Measurements from ENCODE around the gene GUCA1A.
A peak's percentile ranks its signal among the peaks of the same experiment; 100 is the strongest.
"Not testable (repeated sequence)": the region's sequence is repeated elsewhere in the genome, so short reads cannot be mapped to it uniquely, and the experiment has no call there.

Gene GUCA1A

DNA sequence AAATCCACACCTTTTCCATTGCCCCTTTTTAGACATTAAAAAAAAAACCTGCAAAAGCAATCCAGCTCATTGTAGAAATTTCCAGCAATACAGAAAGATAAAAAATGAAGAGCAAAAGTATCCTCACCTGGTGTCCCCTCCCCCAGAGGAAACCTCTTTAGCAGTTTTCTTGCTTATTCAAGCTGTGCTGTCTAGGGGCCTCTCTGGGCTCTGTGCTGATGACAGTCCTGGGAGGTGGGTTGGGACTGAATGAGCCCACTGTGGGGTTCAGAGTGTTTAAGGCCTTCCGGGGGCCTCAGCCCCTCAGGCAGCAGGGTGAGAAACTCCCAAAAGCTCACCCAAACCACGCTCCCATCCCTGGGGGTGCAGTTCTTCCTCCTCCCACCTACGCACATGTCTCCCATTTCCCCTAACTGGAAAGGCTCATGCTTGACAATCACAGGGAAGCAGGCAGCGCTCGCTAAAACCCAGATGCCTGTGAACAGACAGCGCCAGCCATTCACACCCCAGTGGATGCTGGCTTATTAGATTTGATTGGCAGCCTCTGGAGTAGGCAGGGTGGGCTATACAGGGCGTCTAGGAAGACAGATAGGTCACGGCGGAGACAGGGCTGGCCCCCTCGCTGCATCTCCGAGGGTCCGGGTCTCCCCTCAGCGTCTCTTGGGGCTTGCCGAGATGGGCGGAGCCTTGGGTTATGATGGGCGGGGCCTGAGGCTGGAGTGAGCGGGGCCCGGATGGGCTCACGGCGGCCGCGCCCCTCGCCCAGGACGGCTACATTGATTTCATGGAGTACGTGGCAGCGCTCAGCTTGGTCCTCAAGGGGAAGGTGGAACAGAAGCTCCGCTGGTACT, 4.6 kb downstream of the GUCA1A start:
- DNase-seq = no peak

DNA sequence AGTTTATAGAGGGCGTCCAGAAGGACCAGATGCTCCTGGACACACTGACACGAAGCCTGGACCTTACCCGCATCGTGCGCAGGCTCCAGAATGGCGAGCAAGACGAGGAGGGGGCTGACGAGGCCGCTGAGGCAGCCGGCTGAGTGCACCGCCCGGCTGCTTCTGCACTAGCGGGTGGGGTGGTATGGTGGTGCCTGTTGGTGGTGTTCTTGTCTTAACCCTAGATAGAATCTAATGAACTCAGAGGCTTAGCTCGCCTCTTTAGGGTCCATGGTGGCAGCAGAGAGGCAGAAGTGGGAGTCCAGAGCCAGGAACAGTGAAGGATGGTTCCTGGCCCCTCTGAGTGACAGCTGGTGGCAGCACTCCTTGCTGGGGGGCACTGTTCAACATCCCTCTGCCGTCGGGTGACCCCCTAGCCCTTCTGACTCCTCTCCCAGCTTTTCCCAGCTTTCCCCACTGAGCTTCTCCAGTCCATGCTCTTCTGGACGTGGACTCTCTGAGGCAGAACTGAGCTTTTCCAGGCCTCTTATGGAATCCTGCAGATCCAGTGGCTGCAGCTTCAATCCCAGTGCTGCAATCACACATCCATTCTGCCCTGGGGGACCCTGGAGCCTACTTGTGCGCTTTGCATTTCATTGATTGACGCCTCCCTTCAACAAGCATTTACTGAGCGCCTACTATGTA, 6.2 kb downstream of the GUCA1A start:
- DNase-seq = no peak

DNA sequence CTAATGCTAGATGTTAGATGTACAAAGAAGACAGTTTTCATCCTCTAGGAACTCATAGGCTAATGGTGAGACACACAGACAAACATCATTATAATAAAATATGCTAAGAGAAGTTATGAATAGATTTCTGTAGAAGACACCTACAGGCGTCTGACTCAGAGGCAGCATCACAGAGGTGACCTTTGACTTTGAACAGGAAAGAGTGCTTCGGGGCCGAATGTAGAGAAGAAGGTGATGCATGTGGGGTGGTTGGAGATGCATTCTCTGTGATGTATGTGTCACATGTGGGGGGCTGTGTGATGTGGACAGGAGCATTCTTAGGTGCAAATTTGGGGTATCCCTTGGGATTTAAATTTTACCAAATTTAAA, 6.8 kb downstream of the GUCA1A start:
- no peak for DNase-seq

DNA sequence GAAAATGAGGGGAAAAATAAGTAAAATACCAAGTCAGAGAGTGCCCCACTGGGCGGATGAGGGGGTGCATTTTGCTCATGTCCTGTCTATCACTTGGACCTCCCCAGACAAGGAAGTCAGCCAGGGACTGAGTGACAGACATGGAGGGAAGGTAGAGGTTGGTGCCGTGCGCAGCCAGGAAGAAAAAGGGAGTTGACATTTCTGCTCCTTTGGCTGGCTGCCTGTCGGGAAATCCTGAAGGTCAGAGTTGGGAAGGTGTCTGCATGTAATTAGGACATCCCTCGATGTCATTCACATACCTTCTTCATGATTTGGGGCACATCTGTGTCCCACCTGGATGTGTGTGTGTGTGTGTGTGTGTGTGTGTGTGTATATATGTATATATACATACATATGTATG, 8.9 kb downstream of the GUCA1A start:
- DNase-seq = no peak

DNA sequence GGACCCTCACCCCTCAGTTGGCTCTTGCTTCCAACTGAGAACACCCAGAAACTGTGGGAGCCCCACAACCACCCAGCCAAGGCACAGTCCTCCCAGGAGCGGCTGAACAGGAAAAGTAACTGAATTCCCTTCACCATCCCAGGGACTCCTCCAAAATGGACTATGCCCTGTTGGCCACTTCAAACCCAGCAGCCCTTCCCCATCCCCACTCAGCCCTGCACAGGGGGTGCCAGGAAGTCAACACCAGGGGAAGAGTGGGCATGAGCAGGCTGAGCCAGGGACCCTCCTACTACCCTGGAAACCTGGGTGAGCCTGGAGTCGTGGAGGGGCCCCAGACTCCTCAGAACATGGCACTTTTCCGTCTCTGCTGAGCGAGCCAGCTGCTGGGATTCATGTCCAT, 11.3 kb downstream of the GUCA1A start:
- no peak for DNase-seq

DNA sequence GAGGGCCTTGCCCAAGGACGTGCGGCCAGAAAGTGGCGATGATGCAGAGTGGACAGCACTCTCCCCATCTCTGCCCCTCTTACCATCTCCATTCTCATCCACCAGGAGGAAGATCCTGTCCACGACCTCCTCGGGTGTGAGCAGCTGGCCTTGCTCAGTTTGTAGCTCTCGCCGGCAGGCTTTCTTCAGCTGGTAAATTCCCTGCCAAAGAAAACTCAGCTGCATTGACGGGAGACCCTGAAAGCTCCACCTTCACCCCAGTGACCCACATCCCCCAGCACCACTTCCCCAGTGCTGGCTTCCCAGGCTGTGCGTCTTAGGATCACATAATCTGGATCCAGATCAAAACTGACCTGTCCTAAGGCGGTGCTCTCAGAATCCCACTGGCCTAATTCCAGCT, 12.4 kb downstream of the GUCA1A start:
- no peak for DNase-seq

DNA sequence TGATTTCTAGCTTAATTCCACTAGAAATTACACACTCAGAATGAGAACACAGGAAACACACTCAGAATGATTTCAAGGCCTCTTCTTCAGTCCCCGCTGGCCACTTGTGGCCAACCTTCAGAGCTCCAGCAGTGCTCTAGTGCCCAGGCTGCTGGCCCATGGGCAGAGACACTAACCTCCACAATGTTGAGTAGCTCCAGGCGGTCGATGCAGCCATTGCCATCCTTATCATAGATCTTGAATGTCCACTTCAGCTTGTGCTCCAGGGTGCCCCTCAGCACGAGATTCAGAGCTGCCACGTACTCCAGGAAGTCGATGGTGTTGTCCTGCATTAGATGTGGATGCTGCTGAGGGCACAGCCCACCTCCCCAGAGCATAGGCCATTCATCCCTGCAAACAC, 15.2 kb downstream of the GUCA1A start:
- DNase-seq = no peak

DNA sequence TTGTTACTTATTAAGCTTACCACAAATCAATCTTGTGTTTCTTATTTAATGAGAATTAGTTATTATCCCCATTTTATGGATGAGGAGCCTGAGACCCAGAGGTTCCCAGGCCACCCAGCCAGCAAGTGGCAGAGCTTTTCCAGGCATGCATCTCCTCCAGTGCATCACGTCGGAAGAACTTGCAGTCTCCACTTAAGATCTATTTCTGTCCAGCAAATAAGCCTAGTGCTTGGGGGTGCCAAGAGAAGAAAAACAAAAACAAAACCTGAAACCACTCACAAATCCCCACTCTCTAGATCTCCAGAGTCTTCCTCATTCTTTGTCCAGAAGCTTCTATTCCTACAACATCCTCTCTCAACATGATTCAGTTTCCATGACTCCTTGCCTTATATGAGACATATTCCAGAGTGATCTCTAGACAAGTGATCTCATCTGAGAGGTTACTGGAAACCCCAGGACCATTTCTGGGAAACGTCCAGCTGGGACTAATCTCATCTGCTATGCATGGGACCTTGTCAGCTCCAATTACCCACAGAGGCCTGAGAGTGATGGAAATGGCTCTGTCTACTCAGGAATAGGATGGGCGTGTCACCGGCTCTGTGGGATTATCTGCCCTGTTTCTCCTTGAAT, 17.5 kb downstream of the GUCA1A start:
- peak; percentile 47 for DNase-seq

DNA sequence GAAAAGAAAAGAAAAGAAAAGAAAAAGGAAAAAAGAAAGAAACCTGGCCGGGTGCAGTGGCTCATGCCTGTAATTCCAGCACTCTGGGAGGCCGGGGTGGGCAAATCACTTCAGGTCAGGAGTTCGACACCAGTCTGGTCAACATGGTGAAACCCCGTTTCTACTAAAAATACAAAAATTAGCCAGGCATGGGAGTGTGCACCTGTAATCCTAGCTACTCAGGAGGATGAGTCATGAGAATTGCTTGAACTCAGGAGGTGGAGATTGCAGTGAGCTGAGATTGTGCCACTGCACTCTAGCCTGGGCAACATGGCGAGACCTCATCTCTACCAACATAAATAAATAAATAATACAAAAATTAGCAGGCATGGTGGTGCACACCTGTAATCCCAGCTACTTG, 19.2 kb downstream of the GUCA1A start:
- peak; percentile 20 for DNase-seq

DNA sequence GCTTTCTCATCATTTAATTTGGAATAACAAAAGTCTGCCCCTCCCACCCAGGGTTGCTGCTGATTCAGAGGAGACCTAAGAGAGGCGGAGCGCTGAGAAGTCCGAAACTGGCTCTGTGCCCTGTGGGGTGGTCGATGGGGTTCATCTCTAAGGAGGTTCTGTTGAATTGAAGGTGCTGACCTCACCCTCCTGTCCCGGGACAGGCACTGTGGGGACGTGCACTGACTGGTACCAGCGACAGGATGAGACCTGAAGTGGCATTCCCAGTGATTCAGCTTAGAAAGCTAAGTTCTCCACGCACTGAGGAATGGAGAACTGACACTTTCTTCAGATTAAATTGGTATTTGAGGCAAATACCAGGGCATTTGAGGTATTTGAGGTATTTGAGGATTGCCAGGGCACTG, 20.3 kb downstream of the GUCA1A start:
- DNase-seq = peak; percentile 87

DNA sequence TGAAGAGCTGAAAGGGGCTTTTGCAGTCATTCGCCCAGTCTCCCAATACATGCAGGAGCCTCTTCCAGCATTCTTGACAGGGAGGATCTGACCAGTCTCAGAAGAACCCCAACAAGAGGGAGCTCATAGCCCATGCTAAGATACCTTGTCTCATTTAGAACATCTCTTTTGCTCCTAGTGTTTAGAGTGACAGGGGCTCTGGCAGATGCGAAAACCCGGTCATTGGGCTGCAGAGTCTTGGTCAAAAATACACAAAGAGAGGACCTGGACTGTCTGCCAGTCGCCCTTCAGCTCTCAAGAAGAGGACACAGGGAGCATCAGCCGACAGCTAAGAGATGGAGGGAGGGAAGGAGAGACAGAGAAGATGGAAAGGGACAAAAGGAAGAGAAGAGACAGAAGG, 20.9 kb downstream of the GUCA1A start:
- DNase-seq = no peak

DNA sequence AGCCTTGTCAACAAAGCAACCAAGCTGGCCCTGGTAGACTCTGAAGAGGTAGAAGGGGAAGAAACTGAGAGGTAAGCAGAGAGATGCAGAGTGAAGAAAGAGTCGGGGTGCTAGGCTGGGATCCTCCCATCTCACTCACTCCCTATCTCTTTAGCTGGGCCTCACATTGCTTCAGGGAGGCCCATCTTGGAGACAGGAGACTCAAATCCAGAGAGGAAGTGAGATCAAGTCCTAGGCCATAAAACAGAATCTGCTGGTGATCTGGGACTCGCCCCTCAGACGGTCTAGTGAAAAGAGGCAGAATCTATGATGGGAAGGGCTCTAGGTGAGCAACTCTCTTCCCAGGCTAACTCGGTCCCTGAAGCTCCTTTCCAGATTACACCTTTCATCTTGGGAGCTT, 22.3 kb downstream of the GUCA1A start:
- no peak for DNase-seq

DNA sequence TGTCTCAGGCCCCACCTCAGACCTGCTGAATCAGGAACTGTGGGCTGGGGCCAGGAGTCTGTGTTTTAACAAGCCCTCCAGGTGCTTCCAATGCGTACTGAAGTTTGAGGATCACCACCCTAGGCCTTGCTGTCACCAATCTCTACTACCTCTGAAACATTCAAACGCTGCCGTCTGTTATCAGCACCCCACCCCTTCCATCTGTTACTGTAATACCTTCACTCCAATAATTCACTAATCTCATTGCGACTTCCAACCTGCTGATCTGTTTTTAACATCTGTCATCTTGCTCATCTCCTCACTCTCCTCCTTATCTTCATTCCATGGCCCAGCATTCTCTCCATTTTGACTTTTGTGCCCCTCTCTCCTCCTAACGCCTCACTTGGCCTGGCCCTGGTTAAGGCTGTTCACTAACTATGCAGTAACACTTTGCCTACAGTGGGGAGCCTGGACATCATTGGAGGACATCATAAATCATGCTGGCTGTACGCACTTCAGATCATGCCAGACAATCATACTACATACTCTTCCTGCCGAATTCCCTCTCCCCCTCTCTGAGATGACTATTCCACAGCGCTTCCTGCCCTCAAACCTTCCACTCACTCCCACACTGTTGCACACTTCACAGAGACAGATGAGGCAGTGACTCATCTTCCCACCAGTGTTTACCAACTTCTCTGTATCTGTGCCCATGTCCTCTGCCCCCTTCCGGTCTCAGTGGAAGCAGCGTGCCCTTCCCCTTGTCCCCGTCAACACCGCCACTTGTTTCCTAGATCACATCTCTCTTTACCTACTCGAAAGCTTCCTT, 24.6 kb downstream of the GUCA1A start:
- peak; percentile 85 for DNase-seq

DNA sequence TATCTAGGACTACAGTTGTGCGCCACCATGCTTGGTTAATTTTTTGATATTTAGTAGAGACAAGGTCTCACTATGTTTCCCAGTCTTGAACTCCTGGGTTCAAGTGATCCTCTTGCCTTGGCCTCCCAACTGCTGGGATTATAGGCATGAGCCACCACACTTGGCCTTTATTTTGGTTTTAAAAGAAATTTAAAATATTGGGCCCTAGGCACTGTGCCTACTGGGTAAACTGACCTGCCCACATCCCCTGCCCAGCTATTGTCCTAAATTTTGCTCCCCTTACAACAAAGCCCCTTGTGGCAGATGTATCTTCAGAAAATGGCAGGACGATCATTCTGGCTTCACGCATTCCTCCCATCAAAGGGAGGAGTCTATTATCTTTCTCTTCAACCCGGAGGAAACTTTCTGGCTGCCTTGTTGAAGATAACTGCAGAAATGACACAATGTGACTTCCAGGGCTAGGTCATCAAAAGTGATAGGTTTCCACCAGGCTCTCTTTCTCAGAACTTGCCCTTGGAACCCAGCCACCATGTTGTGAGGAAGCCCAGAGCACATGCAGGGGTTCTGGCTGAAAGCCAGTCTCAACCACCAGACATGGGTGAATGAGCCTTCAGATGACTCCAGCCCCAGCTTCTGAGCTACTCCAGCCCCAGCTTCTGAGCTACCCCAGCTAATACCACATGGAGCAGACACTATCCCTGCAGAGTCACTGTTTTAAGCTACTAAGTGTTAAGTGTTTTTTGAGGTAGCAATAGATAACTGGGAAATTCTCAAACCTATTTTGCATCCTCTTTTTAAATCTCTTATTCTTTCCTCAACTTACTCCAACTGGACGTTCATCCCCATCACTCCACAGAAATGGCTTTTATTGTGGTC, 26.2 kb downstream of the GUCA1A start:
- DNase-seq = peak; percentile 80

DNA sequence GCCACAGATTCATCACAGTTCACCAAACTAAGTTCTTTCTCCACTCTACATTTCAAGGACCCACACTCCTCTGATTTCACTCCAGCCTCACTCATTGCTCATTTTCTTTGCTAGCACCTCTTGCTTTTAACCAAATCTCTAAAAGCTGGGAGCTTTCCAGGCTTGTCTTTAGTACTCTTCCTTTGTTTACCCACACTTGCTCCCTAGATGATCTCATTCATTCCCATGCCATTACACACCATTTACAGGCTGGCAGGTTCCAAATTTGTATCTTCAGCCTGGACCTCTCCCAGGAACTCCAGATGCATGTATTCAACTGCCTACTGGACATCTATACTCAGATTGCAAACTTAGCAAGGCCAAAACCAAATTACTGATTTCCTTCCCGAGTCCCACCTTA, 26.9 kb downstream of the GUCA1A start:
- DNase-seq = peak; percentile 93

DNA sequence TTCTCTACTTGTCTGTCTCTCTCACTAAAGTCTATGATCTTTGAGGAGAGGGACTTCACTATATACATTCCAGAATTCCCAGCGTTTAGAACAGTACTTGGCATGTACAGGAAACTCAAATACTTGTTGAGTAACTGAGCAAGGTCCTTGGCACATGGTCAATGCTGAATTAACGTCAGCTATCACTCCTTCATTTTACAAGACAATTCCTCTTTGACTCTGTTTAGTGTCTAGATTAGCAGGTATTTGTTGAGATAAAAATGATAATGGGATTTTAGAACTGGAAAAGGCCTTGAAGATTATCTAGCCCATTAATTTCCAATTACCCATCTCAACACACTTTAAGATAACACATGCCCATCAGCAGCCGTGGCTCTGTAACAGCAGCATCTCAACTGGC, 28.2 kb downstream of the GUCA1A start:
- DNase-seq = no peak

DNA sequence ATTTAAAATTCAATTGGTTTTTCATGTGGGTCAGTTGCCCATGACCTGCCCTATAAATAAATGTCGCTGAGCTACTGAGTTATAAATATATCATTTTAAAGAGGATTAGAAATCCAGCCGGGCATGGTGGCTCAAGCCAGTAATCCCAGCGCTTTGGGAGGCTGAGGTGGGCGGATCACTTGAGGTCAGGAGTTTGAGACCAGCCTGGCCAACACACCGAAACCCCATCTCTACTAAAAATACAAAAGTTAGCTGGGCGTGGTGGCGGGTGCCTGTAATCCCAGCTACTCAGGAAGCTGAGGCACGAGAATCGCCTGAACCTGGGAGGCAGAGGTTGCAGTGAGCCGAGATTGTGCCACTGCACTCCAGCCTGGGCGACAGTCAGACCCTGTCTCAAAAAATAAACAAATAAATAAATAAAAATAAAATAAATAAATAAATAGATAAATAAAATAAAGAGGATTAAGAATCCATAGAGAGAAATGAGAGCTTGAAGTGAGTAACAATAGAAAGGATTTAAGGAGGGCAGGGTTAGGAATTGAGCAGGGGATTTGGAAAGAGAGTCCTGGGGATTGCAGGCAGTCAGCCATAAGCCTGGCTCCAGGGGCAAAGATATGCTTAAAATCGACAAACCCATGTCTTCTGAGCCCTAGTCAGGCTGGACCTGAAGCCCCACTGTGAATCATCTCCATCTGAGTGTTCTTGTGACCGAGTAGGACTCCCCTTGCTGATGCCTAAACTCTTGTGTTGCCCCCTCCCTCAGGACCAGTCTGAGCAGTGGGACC, 29.2 kb downstream of the GUCA1A start:
- DNase-seq = not testable (repeated sequence)

DNA sequence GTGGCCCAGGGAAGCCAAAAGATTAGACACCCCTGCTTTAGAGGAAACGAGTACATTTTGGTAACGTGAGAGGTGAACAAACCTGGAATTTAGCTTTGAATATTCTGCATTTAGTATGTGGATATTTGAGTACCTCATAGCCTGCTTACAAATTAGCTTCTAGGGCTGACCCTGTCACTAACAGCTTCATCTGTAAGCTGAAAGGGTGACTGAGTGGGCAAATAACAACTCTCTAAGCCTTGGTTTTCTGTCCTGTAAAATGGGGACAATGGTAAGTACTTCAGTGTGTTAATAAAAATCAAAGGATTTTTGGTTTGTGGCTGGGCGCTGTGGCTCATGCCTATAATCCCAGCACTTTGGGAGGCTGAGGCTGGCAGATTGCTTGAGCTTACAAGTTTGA, 30.0 kb downstream of the GUCA1A start:
- DNase-seq = no peak

DNA sequence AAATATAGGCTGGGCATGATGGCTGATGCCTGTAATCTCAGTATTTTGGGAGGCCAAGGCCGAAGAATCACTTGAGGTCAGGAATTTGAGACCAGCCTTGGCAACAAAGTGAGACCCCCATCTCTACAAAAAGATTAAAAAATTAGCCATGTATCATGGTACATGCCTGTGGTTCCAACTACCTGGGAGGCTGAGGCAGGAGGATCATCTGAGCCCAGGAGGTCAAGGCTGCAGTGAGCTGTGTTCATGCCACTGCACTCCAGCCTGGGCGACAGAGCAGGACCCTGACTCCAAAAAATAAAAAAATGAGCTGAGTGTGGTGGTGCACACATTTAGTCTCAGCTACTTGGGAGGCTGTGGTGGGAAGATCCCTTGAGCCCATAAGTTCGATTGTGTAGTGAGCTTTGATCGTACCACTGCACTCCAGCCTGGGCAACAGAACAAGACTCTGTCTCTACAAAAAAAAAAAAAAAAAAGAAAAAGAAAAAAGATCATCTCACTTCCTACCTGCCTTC, 31.7 kb downstream of the GUCA1A start:
- DNase-seq = no peak

DNA sequence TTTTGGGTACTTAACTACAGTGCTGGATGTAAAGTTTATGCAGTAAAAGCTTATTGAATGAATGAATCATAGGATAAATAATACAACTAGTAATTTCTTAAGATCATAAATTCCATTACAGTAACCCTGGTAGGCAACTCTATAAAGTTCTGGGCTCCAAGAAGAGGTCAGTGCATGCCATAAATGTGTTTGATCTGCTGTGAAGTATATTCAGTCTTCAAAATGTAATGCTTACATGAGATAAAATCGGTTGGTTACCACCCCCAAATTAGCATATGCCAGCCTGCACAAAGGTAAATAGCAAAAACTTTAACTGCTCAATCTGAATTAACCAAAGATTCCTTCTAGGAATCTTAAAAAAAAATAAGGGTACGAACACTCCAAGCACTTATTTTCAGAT, 34.4 kb downstream of the GUCA1A start:
- not testable (repeated sequence) for DNase-seq

DNA sequence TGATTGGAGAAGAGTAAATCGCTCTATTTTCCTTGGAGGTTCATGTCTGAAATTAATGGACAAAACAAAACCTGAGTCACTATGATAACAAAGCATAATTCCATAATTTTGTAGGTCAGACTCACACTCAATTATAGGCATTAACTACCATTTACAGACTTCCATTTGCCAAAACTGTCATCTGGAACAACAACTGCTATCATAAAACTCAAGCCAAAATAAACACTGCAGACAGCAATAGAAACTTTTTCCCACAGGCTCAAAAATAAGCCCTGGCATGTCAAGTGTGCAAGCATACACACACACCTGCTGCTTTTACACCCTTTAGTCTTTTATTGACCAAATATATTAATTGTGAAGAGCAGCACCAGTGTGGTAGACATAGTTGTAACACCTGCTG, 37.4 kb downstream of the GUCA1A start:
- DNase-seq = peak; percentile 50

Measured in kidney glomerular epithelial cell (primary cell).